ENCODE results near the gene PNMA1. TPM values are rescaled to one million over a fixed set of nuclear protein-coding genes. Genes with fewer than 3 reads are reported as not detected.

Gene PNMA1, protein sequence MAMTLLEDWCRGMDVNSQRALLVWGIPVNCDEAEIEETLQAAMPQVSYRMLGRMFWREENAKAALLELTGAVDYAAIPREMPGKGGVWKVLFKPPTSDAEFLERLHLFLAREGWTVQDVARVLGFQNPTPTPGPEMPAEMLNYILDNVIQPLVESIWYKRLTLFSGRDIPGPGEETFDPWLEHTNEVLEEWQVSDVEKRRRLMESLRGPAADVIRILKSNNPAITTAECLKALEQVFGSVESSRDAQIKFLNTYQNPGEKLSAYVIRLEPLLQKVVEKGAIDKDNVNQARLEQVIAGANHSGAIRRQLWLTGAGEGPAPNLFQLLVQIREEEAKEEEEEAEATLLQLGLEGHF
- 20.4 and 26.6 TPM in 2 replicates for total RNA-seq (2014; rRNA removed; shearing (Covaris generic))

GRCh38 chr14:73713803-73714655 is at the start of gene PNMA1:
TSS of gene PNMA1 (minus strand) at chr14:73714384. CDS start at chr14:73713639, 745 bp downstream.
- peak; percentile 83 for DNase-seq (ENCODE audit: low read depth)

GRCh38 chr14:73763396-73763795 is 49.2 kb upstream of the PNMA1 start:
- DNase-seq (ENCODE audit: low read depth) = no peak

- no peak for DNase-seq (ENCODE audit: low read depth)
These were observed 48.2 kb upstream of the PNMA1 start for GRCh38 chr14:73762375-73762822.

GRCh38 chr14:73761618-73762355 is 47.6 kb upstream of the PNMA1 start:
- no peak for DNase-seq (ENCODE audit: low read depth)

- no peak for DNase-seq (ENCODE audit: low read depth)
These were observed 46.7 kb upstream of the PNMA1 start for GRCh38 chr14:73760598-73761586.

GRCh38 chr14:73759714-73760597 is 45.8 kb upstream of the PNMA1 start:
- DNase-seq (ENCODE audit: low read depth) = peak; percentile 98

- DNase-seq (ENCODE audit: low read depth) = peak; percentile 60
These were observed 45.1 kb upstream of the PNMA1 start for GRCh38 chr14:73759183-73759713.

GRCh38 chr14:73758392-73759182 is 44.4 kb upstream of the PNMA1 start:
- peak; percentile 69 for DNase-seq (ENCODE audit: low read depth)

GRCh38 chr14:73757876-73758391 is 43.8 kb upstream of the PNMA1 start:
- DNase-seq (ENCODE audit: low read depth) = peak; percentile 52

DNA sequence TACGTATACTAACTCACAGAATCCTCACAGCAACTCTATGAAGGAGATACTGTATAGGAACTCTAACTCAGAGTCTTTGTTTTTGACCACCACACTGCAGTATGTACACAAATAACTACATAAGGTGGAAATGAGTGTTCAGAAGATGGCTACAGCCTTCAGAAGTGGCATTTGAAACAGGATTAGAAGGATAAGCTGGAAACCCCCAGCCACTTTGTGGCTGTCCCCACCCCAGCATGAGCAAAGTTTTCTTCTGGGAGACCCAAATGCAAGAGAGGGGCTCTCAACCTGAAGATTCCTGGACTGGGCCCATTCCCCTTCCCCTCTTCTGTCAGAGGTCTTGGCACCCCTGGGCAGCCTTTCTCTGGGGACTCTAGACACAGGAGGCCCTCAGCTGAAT is 43.2 kb upstream of the PNMA1 start:
- DNase-seq (ENCODE audit: low read depth) = no peak

DNA sequence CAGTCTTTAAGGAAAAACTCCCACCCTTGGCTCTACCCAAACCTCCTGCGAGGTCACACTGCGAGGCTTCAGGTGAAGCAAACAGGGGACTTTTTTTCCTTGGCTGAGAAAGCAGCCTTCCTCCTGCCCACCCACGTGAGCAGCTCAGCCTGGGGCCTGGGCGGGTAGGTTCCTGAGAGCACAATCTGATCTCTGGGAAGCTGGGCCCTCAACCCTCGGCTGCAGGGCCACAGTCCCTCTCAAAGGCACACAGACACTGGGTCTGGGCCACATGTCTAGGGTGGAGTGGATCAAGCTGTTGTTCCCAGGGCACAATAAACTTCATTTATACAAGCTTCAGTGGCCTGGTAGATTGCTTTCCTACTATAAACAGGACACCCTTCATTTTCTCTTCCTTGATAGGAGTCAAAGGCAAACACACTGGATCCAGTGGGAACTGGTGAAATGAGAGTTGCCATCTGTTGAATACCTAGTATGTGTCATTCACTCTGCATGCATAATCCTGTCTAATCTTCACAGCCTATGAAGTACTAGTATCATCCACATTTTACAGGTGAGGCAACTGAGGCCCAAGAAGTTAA is 41.3 kb upstream of the PNMA1 start:
- DNase-seq (ENCODE audit: low read depth) = peak; percentile 53

GRCh38 chr14:73754911-73755360 is 40.8 kb upstream of the PNMA1 start:
- DNase-seq (ENCODE audit: low read depth) = peak; percentile 72

DNA sequence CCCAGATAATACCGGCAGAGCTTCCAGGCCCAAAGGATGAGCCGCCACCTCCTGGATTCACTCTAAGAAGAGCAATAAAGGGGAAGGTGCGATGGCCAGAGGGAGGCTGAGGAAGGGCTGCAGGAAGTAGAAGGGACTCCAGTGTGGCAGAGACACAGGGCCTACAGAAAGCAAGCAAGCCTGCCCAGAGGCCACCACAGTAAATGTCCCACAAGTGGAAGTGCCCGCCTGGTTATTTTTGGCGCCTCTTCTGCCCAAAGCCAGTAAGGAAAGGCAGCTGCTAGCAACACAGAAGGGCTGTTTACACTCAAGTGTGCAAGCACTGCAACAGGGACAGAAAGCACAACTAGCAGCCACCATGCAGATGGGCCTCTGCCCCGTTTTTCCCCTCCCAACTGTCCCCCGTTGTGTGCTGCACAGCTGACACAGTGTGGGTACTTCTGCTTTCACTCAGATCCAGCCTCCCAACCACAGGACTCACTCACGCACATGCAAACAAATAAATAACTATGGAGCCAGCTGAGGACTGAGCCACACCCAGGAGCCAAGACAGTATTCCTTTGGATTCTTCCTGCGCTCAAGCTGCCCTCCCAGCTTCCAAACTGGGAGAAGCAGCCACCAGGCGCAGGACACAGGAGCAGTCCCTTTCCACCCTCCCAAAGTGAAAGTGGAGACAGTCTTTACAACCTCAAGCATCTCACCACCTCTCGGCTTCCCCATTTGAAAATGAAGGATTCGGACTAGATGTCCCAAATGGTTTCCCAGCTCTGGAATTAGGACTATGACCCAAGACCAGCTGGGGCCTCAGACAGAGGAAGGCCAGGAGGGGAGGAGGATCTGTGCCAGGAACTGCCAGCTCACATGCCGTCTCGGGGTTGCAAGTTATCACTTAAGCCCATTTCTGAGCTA is 40.0 kb upstream of the PNMA1 start:
- peak; percentile 84 for DNase-seq (ENCODE audit: low read depth)

GRCh38 chr14:73753124-73753886 is 39.1 kb upstream of the PNMA1 start:
- peak; percentile 80 for DNase-seq (ENCODE audit: low read depth)

DNA sequence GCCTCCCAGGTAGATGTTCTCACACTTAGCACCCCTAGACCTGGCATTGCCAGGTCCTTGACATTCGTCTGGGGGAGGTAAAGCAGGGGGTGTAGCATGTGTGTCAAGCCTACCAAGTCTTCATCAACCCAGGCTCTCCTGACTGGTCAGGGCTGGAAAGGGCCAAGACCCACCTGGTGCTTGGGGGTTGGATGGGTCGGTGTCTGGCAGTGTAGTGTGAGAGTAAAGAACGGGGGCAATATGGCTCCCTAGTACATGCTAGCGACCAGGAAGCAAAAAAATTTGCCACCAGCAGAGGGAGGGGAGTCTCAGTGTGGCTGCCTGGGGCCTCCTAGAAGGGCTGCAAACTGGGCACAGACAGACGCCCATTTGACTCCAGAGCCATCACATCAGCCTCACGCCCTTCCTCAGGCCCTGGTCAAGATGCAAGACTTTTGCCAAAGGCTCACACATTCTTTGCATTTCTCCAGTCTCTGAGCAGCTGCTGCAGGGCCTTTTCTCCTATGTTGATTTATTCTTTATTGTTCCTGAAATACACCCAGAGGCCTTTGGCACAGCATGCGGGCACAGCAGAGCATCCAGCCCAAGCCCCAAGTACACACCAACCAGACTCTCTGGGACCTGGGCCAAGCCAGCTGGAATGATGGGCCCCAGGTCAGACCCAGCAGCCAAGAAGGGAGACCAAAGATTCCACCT is 38.3 kb upstream of the PNMA1 start:
- DNase-seq (ENCODE audit: low read depth) = peak; percentile 98

Measured in RPMI7951 (cell line).